IMR-90 (cell line): ENCODE measurements around the gene PHF20. TPM values are rescaled to one million over a fixed set of nuclear protein-coding genes. Genes with fewer than 3 reads are reported as not detected.

Source experiments
- ATAC-seq: fragments of 200-7000 bp; cut with Tn5 transposase; 2 replicates; pipeline ENCODE4 v1.9.1; 2020; ENCODE audit warnings: low read depth, mild to moderate bottlenecking, moderate library complexity
- BruUV-seq: library from RNA; stranded (reverse); fragments of 400-500 nt; replicated peaks from 2 replicates; lab custom pipeline; 2021; lab: Mats Ljungman, UMichigan
- CTCF ChIA-PET: fragments of 300-600 bp; formaldehyde crosslinking; extraction: SDS; loops from one replicate; lab custom pipeline; 2021; ENCODE audit warnings: antibody characterized with exemption; lab: Yijun Ruan, JAX
- POLR2A ChIA-PET: fragments of 300-600 bp; sonication (Branson Sonifier 250); formaldehyde crosslinking; loops from one replicate; lab custom pipeline; 2022; ENCODE audit warnings: antibody characterized with exemption; ENCODE audit not compliant: unreplicated experiment; lab: Charles Lee
- DNase-seq: peaks from one replicate; pipeline ENCODE4 v3.0.0; 2013
- H2AFZ ChIP-seq: replicated peaks from 2 replicates; pipeline ENCODE3; 2013; ENCODE audit warnings: low read length, mild to moderate bottlenecking; ENCODE audit not compliant: poor library complexity
- H2AK5ac ChIP-seq: 2 replicates; pipeline ENCODE4 v1.6.1; 2013; ENCODE audit warnings: low read depth, low read length, inconsistent platforms
- H2AK9ac ChIP-seq: replicated peaks from 2 replicates; pipeline ENCODE3; 2013; ENCODE audit warnings: mild to moderate bottlenecking, low read depth, low read length, moderate library complexity; ENCODE audit not compliant: poor library complexity
- H2BK120ac ChIP-seq: 2 replicates; pipeline ENCODE4 v1.6.1; 2013; ENCODE audit warnings: low read depth, low read length, inconsistent platforms
- H2BK15ac ChIP-seq: 3 replicates; pipeline ENCODE4 v1.6.1; 2013; ENCODE audit warnings: low read depth, low read length, inconsistent platforms
- H2BK20ac ChIP-seq: 2 replicates; pipeline ENCODE4 v1.6.1; 2013; ENCODE audit warnings: low read depth, mild to moderate bottlenecking, inconsistent platforms, low read length, moderate library complexity
- H2BK5ac ChIP-seq: 2 replicates; pipeline ENCODE4 v1.6.1; 2013; ENCODE audit warnings: mild to moderate bottlenecking, low read depth, low read length, inconsistent platforms; ENCODE audit not compliant: poor library complexity, severe bottlenecking
- H3K14ac ChIP-seq: replicated peaks from 2 replicates; pipeline ENCODE4 v1.6.1; 2013; ENCODE audit warnings: low read depth, low read length, inconsistent platforms
- H3K18ac ChIP-seq: 2 replicates; pipeline ENCODE4 v1.6.1; 2013; ENCODE audit warnings: low read depth, low read length, control low read depth
- H3K23ac ChIP-seq: 2 replicates; pipeline ENCODE4 v1.6.1; 2013; ENCODE audit warnings: low read depth, low read length, inconsistent platforms
- H3K27ac ChIP-seq: 2 replicates; pipeline ENCODE4 v1.5.1; 2013; ENCODE audit warnings: mild to moderate bottlenecking, control low read depth, low read length; ENCODE audit not compliant: insufficient read depth
- H3K27me3 ChIP-seq: 2 replicates; pipeline ENCODE4 v1.6.1; 2013; ENCODE audit warnings: low read length; ENCODE audit not compliant: control insufficient read depth, insufficient read depth
- H3K36me3 ChIP-seq: 2 replicates; pipeline ENCODE4 v1.6.1; 2013; ENCODE audit warnings: low read length, mixed read lengths; ENCODE audit not compliant: control insufficient read depth, insufficient read depth
- H3K4ac ChIP-seq: 2 replicates; pipeline ENCODE4 v1.6.1; 2013; ENCODE audit warnings: low read depth, low read length, inconsistent platforms
- H3K4me1 ChIP-seq: 2 replicates; pipeline ENCODE4 v1.6.1; 2013; ENCODE audit warnings: low read length, mixed read lengths; ENCODE audit not compliant: control insufficient read depth, insufficient read depth
- H3K4me2 ChIP-seq: 2 replicates; pipeline ENCODE4 v1.6.1; 2013; ENCODE audit warnings: low read depth, mild to moderate bottlenecking, control low read depth, low read length, moderate library complexity
- H3K4me3 ChIP-seq: 2 replicates; pipeline ENCODE4 v1.5.1; 2013; ENCODE audit warnings: low read depth, mild to moderate bottlenecking, control low read depth, low read length, moderate library complexity; ENCODE audit not compliant: insufficient read depth
- H3K56ac ChIP-seq: 2 replicates; pipeline ENCODE4 v1.6.1; 2013; ENCODE audit warnings: low read length, inconsistent platforms; ENCODE audit not compliant: insufficient read depth; ENCODE audit errors: extremely low read depth
- H3K79me1 ChIP-seq, 2 experiments: 2 replicates each; pipeline ENCODE4 v1.6.1; 2013; ENCODE audit warnings: low read length in 2 of 2, inconsistent platforms in 1 of 2, low read depth in 1 of 2
- H3K9ac ChIP-seq: 2 replicates; pipeline ENCODE4 v1.6.1; 2013; ENCODE audit warnings: low read depth, low read length, control low read depth
- H3K9me1 ChIP-seq: 2 replicates; pipeline ENCODE4 v1.6.1; 2013; ENCODE audit warnings: low read length, inconsistent platforms; ENCODE audit not compliant: insufficient read depth
- H3K9me3 ChIP-seq: 2 replicates; pipeline ENCODE4 v1.6.1; 2013; ENCODE audit warnings: low read length; ENCODE audit not compliant: control insufficient read depth, insufficient read depth
- H4K20me1 ChIP-seq: 2 replicates; pipeline ENCODE4 v1.6.1; 2013; ENCODE audit warnings: low read length, inconsistent platforms; ENCODE audit not compliant: insufficient read depth
- H4K5ac ChIP-seq: 2 replicates; pipeline ENCODE4 v1.6.1; 2013; ENCODE audit warnings: mild to moderate bottlenecking, low read depth, low read length, control low read depth
- H4K8ac ChIP-seq, 2 experiments: 2 replicates each; pipeline ENCODE4 v1.6.1; 2013; ENCODE audit warnings: low read depth in 2 of 2, low read length in 2 of 2, control low read depth in 1 of 2, inconsistent platforms in 1 of 2
- H4K91ac ChIP-seq: 2 replicates; pipeline ENCODE4 v1.6.1; 2013; ENCODE audit warnings: low read depth, low read length, inconsistent platforms; ENCODE audit not compliant: insufficient read depth
- BHLHE40 ChIP-seq: fragments of 150-350 bp; IDR thresholded peaks from 2 replicates; pipeline ENCODE4 v1.6.1; 2016; ENCODE audit warnings: mild to moderate bottlenecking, low read depth, low read length
- CEBPB ChIP-seq: IDR thresholded peaks from 2 replicates; pipeline ENCODE4 v1.6.1; 2012; ENCODE audit warnings: low read depth, low read length, improper control_type of control experiment
- CHD1 ChIP-seq: IDR thresholded peaks from 2 replicates; pipeline ENCODE4 v1.6.1; 2012; ENCODE audit warnings: low read depth, low read length, improper control_type of control experiment
- FOS ChIP-seq: fragments of 150-350 bp; IDR thresholded peaks from 2 replicates; pipeline ENCODE4 v1.6.1; 2016; ENCODE audit warnings: low read depth, low read length
- MAFK ChIP-seq: IDR thresholded peaks from 2 replicates; pipeline ENCODE4 v1.6.1; 2012; ENCODE audit warnings: low read depth, low read length, improper control_type of control experiment
- MAZ ChIP-seq: IDR thresholded peaks from 2 replicates; pipeline ENCODE4 v1.6.1; 2012; ENCODE audit warnings: low read depth, mild to moderate bottlenecking, low read length, improper control_type of control experiment, moderate library complexity, borderline replicate concordance
- MXI1 ChIP-seq: IDR thresholded peaks from 2 replicates; pipeline ENCODE4 v1.6.1; 2012; ENCODE audit warnings: low read depth, mild to moderate bottlenecking, low read length, moderate library complexity, borderline replicate concordance
- NFE2L2 ChIP-seq: fragments of 150-350 bp; IDR thresholded peaks from 2 replicates; pipeline ENCODE4 v1.6.1; 2016; ENCODE audit warnings: low read depth, mild to moderate bottlenecking, low read length
- POLR2A ChIP-seq: IDR thresholded peaks from 2 replicates; pipeline ENCODE4 v1.6.1; 2012; ENCODE audit warnings: mild to moderate bottlenecking, low read depth, low read length
- RAD21 ChIP-seq: IDR thresholded peaks from 2 replicates; pipeline ENCODE4 v1.6.1; 2012; ENCODE audit warnings: low read length, improper control_type of control experiment
- RCOR1 ChIP-seq: IDR thresholded peaks from 2 replicates; pipeline ENCODE4 v1.6.1; 2012; ENCODE audit warnings: mild to moderate bottlenecking, low read length, improper control_type of control experiment; ENCODE audit not compliant: insufficient replicate concordance
- RFX5 ChIP-seq: IDR thresholded peaks from 2 replicates; pipeline ENCODE4 v1.8.0; 2012; ENCODE audit warnings: low read depth, mild to moderate bottlenecking, low read length, moderate library complexity
- SMC3 ChIP-seq: fragments of 150-350 bp; IDR thresholded peaks from 2 replicates; pipeline ENCODE4 v1.6.1; 2016; ENCODE audit warnings: low read depth, mild to moderate bottlenecking, antibody characterized with exemption, low read length, moderate library complexity
- WGBS, 2 experiments: methylation state at CpG; one replicate each; pipeline versions ENCODE4 v1.1.5 to v1.1.7; 2013; ENCODE audit warnings: missing lambda C conversion rate in 2 of 2; ENCODE audit not compliant: insufficient read length in 1 of 2; ENCODE audit errors: extremely low coverage in 2 of 2; 5-methylcytosine and 5-hydroxymethylcytosine counted together
- dilution Hi-C: fragments of 300-500 bp; cut with HindIII; formaldehyde crosslinking; loops from one replicate; pipeline ENCODE4 v1.14.3; 2018; ENCODE audit warnings: low sequenced_read_pairs; ENCODE audit not compliant: unreplicated experiment
- in situ Hi-C: fragments of 300-500 bp; cut with MboI; formaldehyde crosslinking; loops from 3 replicates; pipeline ENCODE4 v1.14.3; 2019; ENCODE audit warnings: low sequenced_read_pairs, inconsistent platforms, mixed read lengths
- intact Hi-C: fragments of 100-400 bp; cut with micrococcal nuclease; formaldehyde crosslinking; loops from 2 replicates; pipeline ENCODE4 v1.10.0; 2022
- polyA plus RNA-seq, 3 experiments: library from polyadenylated mRNA; depleted of rRNA; stranded (reverse); fragments of >200 nt; gene quantifications; 2 replicates each; pipeline ENCODE4 v1.2.3, GENCODE V29; 2012; ENCODE audit warnings: low replicate concordance in 1 of 3
- total RNA-seq: library from RNA; depleted of rRNA; stranded (reverse); fragments of >200 nt; gene quantifications from 2 replicates; pipeline ENCODE4 v1.2.3, GENCODE V29; 2012
- TF ChIP-seq, protein P1 (sequence below): fragments of 150-350 bp; IDR thresholded peaks from 2 replicates; pipeline ENCODE4 v1.6.1; 2017; ENCODE audit warnings: mild to moderate bottlenecking, antibody characterized with exemption, low read length, low read depth
- TF ChIP-seq, protein P2 (sequence below): fragments of 150-350 bp; IDR thresholded peaks from 2 replicates; pipeline ENCODE4 v1.6.1; 2016; ENCODE audit warnings: low read depth, mild to moderate bottlenecking, low read length, moderate library complexity, borderline replicate concordance

The PHF20 gene
- total and polyA plus RNA-seq, 2 of the 4 experiments (the other 2 are of a cell fraction) = 22.0 to 22.5 TPM

GRCh38 chr20:35901678-35902544 is 130.1 kb downstream of the PHF20 start:
- Histone ChIP-seq H3K23ac (peak overlapping the region; percentile 84), H3K4ac (peak overlapping the region; percentile 67), H2BK5ac (peak overlapping the region; percentile 96), H3K14ac (peak overlapping the region; percentile 81), H2AK5ac (peak overlapping the region; percentile 41; the same call in 1 of the 2 replicates), H4K20me1 (peaks cover 22% of the 10 kb centered on the region; the same call in 1 of the 2 replicates), H4K8ac (peak overlapping the region; percentile 6 to 63; a peak in 2 of 4 replicates), H3K4me2 (peak overlapping the region; percentile 24), H3K36me3 (peaks cover 14% of the 10 kb centered on the region), H2BK15ac (peak overlapping the region; percentile 55), H3K9me1 (peaks cover 24% of the 10 kb centered on the region), H2AFZ (no peak overlapping the region), H4K91ac (peak overlapping the region; percentile 56; the same call in 1 of the 2 replicates), H3K79me1 (peaks cover 41 to 68% of the 10 kb centered on the region in 2 experiments), H3K27ac (peak overlapping the region; percentile 57), H2AK9ac (no peak overlapping the region), H2BK120ac (peak overlapping the region; percentile 65), H3K27me3 (no peaks in the 10 kb centered on the region), H3K18ac (peak overlapping the region; percentile 66; the same call in 1 of the 2 replicates), H3K4me1 (peaks cover 15% of the 10 kb centered on the region), H3K56ac (peak overlapping the region; percentile 22; the same call in 1 of the 2 replicates), H4K5ac (peak overlapping the region; percentile 31; the same call in 1 of the 2 replicates), H3K9ac (peak overlapping the region; percentile 4; the same call in 1 of the 2 replicates), H3K4me3 (no peak overlapping the region), H3K9me3 (no peaks in the 10 kb centered on the region), H2BK20ac (peak overlapping the region; percentile 78)
- dilution Hi-C loops (no loop called here), in situ Hi-C loops (loop anchor here (25.0 kb wide), 1 partner anchor 390 kb away; no protein-coding TSS in a partner anchor), intact Hi-C loops (no loop called here)
- ATAC-seq (peak; percentile 96), DNase-seq (peak; percentile 97)
- BruUV-seq = no TSS peak
- ChIA-PET CTCF (no interaction called here), POLR2A (interaction anchor here (0.5 to 1.0 kb wide), 2 partner anchors 11 to 133 kb away, joined by 3 read pairs; no protein-coding TSS in a partner anchor)
- WGBS, 2 experiments = no CpG with 5 or more reads among the region's 4 CpGs
- TF ChIP-seq MXI1 = no peak
- no peak for TF ChIP-seq RFX5
- no peak for TF ChIP-seq POLR2A
- TF ChIP-seq RAD21 = no peak
- peak; percentile 77 for TF ChIP-seq FOS
- no peak for TF ChIP-seq CHD1
- TF ChIP-seq, protein P1, sequence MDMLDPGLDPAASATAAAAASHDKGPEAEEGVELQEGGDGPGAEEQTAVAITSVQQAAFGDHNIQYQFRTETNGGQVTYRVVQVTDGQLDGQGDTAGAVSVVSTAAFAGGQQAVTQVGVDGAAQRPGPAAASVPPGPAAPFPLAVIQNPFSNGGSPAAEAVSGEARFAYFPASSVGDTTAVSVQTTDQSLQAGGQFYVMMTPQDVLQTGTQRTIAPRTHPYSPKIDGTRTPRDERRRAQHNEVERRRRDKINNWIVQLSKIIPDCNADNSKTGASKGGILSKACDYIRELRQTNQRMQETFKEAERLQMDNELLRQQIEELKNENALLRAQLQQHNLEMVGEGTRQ = no peak
- TF ChIP-seq NFE2L2 = peak; percentile 93
- TF ChIP-seq BHLHE40 = no peak
- peak; percentile 57; the same call in 1 of the 2 replicates for TF ChIP-seq MAFK
- TF ChIP-seq, protein P2, sequence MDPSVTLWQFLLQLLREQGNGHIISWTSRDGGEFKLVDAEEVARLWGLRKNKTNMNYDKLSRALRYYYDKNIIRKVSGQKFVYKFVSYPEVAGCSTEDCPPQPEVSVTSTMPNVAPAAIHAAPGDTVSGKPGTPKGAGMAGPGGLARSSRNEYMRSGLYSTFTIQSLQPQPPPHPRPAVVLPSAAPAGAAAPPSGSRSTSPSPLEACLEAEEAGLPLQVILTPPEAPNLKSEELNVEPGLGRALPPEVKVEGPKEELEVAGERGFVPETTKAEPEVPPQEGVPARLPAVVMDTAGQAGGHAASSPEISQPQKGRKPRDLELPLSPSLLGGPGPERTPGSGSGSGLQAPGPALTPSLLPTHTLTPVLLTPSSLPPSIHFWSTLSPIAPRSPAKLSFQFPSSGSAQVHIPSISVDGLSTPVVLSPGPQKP = no peak
- TF ChIP-seq MAZ = no peak
- no peak for TF ChIP-seq SMC3
- TF ChIP-seq CEBPB = peak; percentile 47; the same call in 1 of the 2 replicates
- TF ChIP-seq RCOR1 = peak; percentile 76
